ENCODE results near the gene RANBP1.

The RANBP1 gene

DNA sequence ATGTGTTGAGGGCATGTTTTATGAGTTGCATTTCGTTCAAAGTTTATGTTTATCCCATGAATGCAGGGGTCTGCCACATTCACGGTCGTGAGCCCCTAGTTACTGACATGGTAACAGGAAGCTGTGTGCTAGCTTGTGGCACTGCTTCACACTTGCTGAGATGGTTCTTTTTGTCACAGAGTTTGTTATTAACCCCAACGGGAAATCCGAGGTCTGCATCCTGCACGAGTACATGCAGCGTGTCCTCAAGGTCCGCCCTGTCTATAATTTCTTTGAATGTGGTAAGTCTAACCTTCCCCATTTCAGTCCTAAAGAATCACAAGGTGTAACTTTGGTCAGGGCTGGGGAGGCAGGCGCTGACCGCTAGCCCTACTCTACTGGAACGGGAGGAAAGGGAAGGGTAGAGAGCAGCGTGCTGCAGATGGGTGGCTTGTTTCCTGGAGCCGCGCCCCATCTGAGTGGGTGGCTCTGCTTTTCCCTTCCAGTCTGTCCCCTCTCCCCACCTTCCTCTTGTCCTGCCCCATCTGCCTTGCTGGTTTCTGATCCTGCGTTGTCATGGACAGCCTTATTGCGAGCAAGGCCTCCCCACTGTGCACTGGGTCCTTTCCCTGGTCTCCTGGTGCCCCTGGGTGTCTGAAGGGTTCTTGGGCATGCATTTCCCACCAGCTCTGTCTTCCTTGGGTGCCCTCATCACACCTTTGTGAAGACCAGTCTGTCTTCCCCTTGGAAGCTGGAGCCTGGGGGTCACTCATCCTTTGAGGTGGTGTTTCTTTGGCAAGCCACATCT is 24.0 kb upstream of the RANBP1 start:
- H3K4me3 ChIP-seq (replicated peaks; ENCODE audit: insufficient read depth, low read length) = no peak overlapping the region
- TF ChIP-seq SPI1 (IDR thresholded peaks at IDR 0.05; ENCODE audit: borderline replicate concordance, low read depth) (no peak), POLR2AphosphoS5 (IDR thresholded peaks at IDR 0.05; ENCODE audit: low read depth) (no peak), GABPA (IDR thresholded peaks at IDR 0.05; ENCODE audit: low read depth) (no peak), REST (IDR thresholded peaks at IDR 0.05; ENCODE audit: insufficient replicate concordance, low read depth) (no peak)
- TF ChIP-seq, protein P1, sequence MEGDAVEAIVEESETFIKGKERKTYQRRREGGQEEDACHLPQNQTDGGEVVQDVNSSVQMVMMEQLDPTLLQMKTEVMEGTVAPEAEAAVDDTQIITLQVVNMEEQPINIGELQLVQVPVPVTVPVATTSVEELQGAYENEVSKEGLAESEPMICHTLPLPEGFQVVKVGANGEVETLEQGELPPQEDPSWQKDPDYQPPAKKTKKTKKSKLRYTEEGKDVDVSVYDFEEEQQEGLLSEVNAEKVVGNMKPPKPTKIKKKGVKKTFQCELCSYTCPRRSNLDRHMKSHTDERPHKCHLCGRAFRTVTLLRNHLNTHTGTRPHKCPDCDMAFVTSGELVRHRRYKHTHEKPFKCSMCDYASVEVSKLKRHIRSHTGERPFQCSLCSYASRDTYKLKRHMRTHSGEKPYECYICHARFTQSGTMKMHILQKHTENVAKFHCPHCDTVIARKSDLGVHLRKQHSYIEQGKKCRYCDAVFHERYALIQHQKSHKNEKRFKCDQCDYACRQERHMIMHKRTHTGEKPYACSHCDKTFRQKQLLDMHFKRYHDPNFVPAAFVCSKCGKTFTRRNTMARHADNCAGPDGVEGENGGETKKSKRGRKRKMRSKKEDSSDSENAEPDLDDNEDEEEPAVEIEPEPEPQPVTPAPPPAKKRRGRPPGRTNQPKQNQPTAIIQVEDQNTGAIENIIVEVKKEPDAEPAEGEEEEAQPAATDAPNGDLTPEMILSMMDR (IDR thresholded peaks at IDR 0.05; ENCODE audit: insufficient read depth, low read length) = no peak
- no peak for DNase-seq (ENCODE audit: low read depth in 1 of 2, low spot score in 1 of 2)
- H3K27ac ChIP-seq (replicated peaks) = no peak overlapping the region
- no peaks in the 10 kb centered on the region for H3K27me3 ChIP-seq (ENCODE audit: insufficient read depth, poor library complexity, severe bottlenecking)

DNA sequence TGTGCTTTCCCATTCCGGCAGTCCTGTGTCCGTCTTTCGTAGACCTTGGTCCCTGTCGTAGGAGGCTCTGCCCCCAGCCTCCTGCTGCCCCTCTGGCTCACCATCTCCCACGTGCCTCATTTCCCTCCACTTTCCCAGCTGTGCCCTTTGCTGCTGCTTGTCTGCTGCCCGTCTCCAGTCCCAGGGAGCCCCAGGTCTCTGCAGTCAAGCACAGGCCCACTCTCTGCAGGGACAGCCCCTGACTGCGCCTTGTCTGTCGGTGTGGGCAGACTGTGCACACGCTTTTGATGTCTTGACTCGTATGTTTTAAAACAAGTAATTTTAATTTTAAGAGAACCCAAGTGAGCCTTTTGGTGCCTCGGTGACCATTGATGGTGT is 23.4 kb upstream of the RANBP1 start:
- H3K27me3 ChIP-seq (ENCODE audit: insufficient read depth, poor library complexity, severe bottlenecking) = no peaks in the 10 kb centered on the region
- no peak for DNase-seq (ENCODE audit: low read depth in 1 of 2, low spot score in 1 of 2)
- H3K27ac ChIP-seq (replicated peaks) = no peak overlapping the region
- no peak overlapping the region for H3K4me3 ChIP-seq (replicated peaks; ENCODE audit: insufficient read depth, low read length)
- TF ChIP-seq SPI1 (IDR thresholded peaks at IDR 0.05; ENCODE audit: borderline replicate concordance, low read depth) (no peak), REST (IDR thresholded peaks at IDR 0.05; ENCODE audit: insufficient replicate concordance, low read depth) (no peak), POLR2AphosphoS5 (IDR thresholded peaks at IDR 0.05; ENCODE audit: low read depth) (no peak), GABPA (IDR thresholded peaks at IDR 0.05; ENCODE audit: low read depth) (no peak)
- TF ChIP-seq, protein P1 (IDR thresholded peaks at IDR 0.05; ENCODE audit: insufficient read depth, low read length) = no peak

DNA sequence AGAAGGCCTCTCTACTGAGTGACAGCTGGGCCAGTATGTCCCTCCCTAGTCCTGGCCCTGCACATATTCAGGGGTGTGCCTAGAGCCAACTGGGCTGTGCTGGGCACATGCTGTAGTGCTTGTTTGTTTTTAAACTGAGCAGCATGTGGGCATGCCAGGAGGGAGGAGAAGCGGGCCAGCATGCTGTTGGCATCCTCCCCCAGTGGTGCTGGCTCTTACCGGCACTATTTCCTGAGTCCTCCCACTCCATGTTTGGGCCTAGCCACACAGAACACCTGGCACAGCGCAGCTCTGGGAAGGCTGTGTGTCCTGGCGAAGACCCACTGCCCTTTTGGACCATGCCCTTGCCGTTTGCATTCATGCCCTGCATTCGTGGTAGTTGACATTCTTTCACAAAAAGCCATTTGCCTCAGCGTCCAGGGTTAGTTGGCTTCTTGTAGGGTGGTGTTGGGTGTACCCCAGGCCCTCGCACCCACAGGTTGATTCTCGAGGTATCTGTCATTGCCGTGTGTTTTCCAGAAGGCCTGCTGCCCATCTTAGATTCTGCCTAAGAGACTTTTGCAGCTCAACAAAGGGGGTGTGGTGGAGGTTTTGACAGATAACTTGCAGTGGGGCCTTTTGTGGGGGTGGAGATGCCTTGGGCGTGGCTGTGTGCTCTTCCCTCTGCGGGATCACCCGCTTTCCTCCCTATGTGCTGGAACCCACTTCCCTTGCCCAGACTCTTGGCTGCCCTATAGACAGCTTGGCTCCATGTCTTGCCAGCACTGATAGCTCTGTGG is 22.3 kb upstream of the RANBP1 start:
- DNase-seq (ENCODE audit: low read depth in 1 of 2, low spot score in 1 of 2) = no peak
- no peak overlapping the region for H3K4me3 ChIP-seq (replicated peaks; ENCODE audit: insufficient read depth, low read length)

More for the DNA sequence above, 22.3 kb upstream of the RANBP1 start:
- Histone ChIP-seq H3K27ac (replicated peaks) (no peak overlapping the region), H3K27me3 (ENCODE audit: insufficient read depth, poor library complexity, severe bottlenecking) (no peaks in the 10 kb centered on the region)
- TF ChIP-seq GABPA (IDR thresholded peaks at IDR 0.05; ENCODE audit: low read depth) (no peak), REST (IDR thresholded peaks at IDR 0.05; ENCODE audit: insufficient replicate concordance, low read depth) (no peak), SPI1 (IDR thresholded peaks at IDR 0.05; ENCODE audit: borderline replicate concordance, low read depth) (no peak), POLR2AphosphoS5 (IDR thresholded peaks at IDR 0.05; ENCODE audit: low read depth) (no peak)
- TF ChIP-seq, protein P1 (IDR thresholded peaks at IDR 0.05; ENCODE audit: insufficient read depth, low read length) = no peak
